ENCODE results near the gene METTL3.

Gene METTL3

GRCh38 chr14:21476523-21476924 lies 34.6 kb downstream of the METTL3 start:
- peak in 3 of 5 experiments; percentile 73 to 85 (median 81) for DNase-seq

GRCh38 chr14:21475767-21476522 lies 35.2 kb downstream of the METTL3 start:
- DNase-seq, result no peak

DNA sequence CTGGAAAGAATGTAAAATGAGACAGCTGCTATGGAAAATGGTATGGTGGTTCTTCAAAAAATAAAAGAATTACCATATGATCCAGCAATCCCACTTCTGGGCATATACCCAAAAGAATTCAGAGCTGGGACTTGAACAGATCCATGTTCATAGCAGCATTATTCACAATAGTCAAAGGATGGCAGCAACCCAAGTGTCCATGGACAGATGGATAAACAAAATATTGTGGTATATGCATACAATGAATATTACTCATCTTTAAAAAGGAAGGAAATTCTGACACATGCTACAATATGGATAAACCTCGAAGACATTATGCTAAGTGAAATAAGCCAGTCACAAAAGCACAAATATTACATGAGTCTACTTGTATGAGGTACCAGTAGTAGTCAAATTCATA lies 43.5 kb downstream of the METTL3 start:
- DNase-seq, result no peak

- peak; percentile 98 to 100 (median 100) for DNase-seq
Observed at GRCh38 chr14:21455912-21456667, 55.0 kb downstream of the METTL3 start, which contains the start of gene CHD8. TSS of gene CHD8 (minus strand) at chr14:21456123. CDS start at chr14:21431643, 24,480 bp downstream.

- no peak for DNase-seq
Observed at GRCh38 chr14:21455592-21455911, 55.6 kb downstream of the METTL3 start.

DNA sequence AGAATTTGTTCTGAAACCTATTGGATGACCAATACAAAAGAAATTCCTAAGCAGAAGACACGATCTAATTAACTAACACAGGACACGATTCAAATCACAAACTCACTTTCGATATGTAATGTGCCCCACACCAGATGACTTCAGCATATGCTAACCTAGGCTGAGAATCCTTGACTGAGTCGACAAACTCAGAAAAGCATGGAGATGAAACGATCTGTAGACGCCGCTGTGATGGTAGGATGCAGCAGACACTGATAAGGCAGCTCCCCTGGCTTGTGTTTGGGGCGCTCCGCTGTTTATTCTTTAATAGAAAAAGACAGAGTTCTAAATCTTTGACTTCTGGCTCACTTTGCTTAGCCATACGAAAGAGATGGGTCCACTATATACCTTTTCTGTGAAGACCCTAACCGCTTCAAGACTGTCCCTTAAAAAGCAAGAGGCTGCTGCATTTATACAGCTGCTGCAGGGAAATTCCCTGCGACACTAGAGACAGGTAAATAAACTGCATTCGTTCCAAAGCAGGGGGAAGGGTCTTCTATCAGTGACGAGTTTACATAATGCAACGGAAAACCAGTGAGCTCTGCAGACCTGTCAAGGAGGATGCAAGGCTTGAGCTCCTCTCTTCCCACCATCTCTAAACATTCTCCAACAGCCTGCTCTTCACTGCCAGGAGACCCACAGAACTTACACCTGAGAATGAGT lies 56.1 kb downstream of the METTL3 start:
- DNase-seq, result peak in 1 of 5 experiments; percentile 68

DNA sequence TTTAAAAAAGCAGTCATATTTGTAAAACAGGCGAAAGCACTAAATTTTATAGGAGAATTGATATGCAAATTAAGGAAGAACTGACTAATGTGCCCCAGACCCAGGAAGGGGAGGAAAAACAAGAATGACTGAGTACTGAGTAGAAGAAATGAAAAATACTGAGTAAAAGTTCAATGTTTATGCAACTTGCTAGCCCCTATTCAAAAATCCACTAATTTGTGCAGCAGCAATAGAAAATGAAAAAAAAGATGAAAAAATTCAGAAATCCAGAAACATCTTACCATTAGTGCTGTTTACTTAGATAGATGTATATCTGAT lies 61.3 kb downstream of the METTL3 start:
- no peak for DNase-seq
